HG03469 (cell line): Measurements from ENCODE around the gene RNU6-7.
A peak's percentile ranks its signal among the peaks of the same experiment; 100 is the strongest.

Experiments used
- ATAC-seq: cut with Tn5 transposase; IDR thresholded peaks from one replicate; pipeline ENCODE4 v1.9.1; 2021; ENCODE audit warnings: mild to moderate bottlenecking, moderate library complexity, moderate number of reproducible peaks; ENCODE audit not compliant: unreplicated experiment

RNU6-7 gene

GRCh38 chr14:32201816-32202490 is at the start of gene RNU6-7:
TSS of gene RNU6-7 (plus strand) at chr14:32202045.
- ATAC-seq: no peak

- ATAC-seq: peak; percentile 65
Observed at GRCh38 chr14:32166029-32166428, 35.8 kb upstream of the RNU6-7 start.

- ATAC-seq: no peak
Observed at GRCh38 chr14:32166924-32167323, 34.9 kb upstream of the RNU6-7 start.

GRCh38 chr14:32167907-32168306 is 33.9 kb upstream of the RNU6-7 start:
- ATAC-seq: no peak

GRCh38 chr14:32169191-32169590 is 32.7 kb upstream of the RNU6-7 start:
- no peak for ATAC-seq

- ATAC-seq: no peak
Observed at GRCh38 chr14:32171469-32171868, 30.4 kb upstream of the RNU6-7 start.

- no peak for ATAC-seq
Observed at GRCh38 chr14:32183151-32184058, 18.4 kb upstream of the RNU6-7 start.

GRCh38 chr14:32185097-32185496 is 16.7 kb upstream of the RNU6-7 start:
- ATAC-seq: no peak

- ATAC-seq: no peak
Observed at GRCh38 chr14:32186248-32186647, 15.6 kb upstream of the RNU6-7 start.

GRCh38 chr14:32189811-32190210 is 12.0 kb upstream of the RNU6-7 start:
- ATAC-seq: no peak

GRCh38 chr14:32190673-32191072 is 11.2 kb upstream of the RNU6-7 start:
- no peak for ATAC-seq

GRCh38 chr14:32192712-32193373 is 9.0 kb upstream of the RNU6-7 start:
- ATAC-seq: no peak

GRCh38 chr14:32193532-32193931 is 8.3 kb upstream of the RNU6-7 start:
- ATAC-seq: no peak

GRCh38 chr14:32195636-32196035 is 6.2 kb upstream of the RNU6-7 start:
- no peak for ATAC-seq

- peak; percentile 28 for ATAC-seq
Observed at GRCh38 chr14:32197919-32198318, 3.9 kb upstream of the RNU6-7 start.

- peak; percentile 23 for ATAC-seq
Observed at GRCh38 chr14:32200368-32201192, 1.3 kb upstream of the RNU6-7 start.

GRCh38 chr14:32201193-32201815 is 541 bp upstream of the RNU6-7 start:
- peak; percentile 38 for ATAC-seq

- no peak for ATAC-seq
Observed at GRCh38 chr14:32202491-32202997, 699 bp downstream of the RNU6-7 start.

GRCh38 chr14:32202998-32203882 is 1.4 kb downstream of the RNU6-7 start, which contains the start of gene RNU6-8:
TSS of gene RNU6-8 (minus strand) at chr14:32203269.
- peak; percentile 45 for ATAC-seq
